Stimulated activated CD4-positive, alpha-beta T cell treated with anti-CD3 and anti-CD28 coated beads, Interleukin-1b, Interleukin-23, amount 100 ng/mL, for 48 hours (primary cell): ENCODE data around the gene DBP.
"Not testable (repeated sequence)": the region's sequence is repeated elsewhere in the genome, so short reads cannot be mapped to it uniquely, and the experiment has no call there.

Experiments
- DNase-seq: peaks from one replicate; pipeline ENCODE4 v3.0.0-alpha.2; 2020

The DBP gene

GRCh38 chr19:48665786-48666185 lies 28.6 kb upstream of the DBP start:
- no peak for DNase-seq

DNA sequence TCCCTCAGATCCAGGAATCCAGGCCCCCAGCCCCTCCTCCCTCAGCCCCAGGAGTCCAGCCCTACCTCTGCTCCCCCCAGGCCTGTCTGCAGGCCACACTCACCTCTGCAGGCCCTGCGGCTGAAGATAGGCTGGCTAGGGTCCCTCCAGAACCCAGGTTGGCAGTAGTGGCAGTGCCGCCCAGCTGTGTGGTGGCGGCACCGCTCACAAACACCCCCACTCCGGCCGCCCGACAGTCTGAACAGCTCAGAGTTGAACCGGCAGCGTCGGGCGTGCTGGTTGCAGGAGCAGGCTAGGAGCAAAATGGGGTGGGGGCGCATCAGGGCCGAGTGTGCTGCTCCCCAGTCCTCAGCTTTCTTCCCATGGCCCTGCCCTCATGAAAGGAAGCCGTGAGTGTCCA lies 27.3 kb upstream of the DBP start:
- DNase-seq, result no peak

- no peak for DNase-seq
Observed at GRCh38 chr19:48663667-48664066, 26.5 kb upstream of the DBP start.

GRCh38 chr19:48661711-48662090 lies 24.5 kb upstream of the DBP start:
- no peak for DNase-seq

DNA sequence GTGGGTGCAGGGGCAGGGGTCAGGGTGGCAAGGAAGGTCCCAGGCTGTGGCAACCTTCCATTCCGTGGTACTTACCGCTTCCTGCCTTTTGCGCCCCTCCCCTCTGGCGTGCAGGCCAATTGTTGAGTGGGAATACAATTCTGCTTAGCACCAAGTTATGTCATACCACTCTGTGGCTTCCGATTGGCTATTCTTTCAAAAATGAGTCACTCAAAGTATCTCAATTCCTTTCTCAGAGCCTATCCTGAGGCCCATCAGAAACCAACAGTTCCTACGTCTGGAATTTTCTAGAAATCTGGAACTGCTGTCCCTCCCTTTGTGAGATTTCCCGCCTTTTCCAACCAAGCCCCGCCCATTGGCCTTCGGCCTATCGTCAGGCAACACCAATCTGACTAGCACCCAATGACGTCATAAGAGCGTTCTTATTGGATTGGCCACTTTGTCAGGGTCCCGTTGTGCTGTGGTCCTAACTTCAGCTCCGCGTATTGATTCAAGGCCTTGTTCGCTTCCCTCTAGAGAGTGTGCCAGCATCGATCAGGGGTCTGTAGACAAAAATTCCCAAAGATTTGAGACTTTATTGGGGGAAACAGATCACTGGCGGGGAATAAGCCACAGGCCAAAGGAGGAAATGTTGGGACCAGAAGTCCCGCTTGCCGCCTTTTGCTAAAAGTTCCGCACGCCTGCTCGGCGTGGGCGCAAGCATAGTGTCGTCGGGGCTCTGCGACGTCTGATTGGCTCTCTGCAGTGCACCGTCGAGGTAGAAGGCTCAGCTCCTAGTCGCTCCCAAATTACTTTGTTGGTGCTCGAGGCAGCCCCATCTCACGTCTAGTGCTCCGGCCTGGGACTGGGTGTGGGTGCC lies 23.9 kb upstream of the DBP start:
- DNase-seq, result peak; percentile 84

DNA sequence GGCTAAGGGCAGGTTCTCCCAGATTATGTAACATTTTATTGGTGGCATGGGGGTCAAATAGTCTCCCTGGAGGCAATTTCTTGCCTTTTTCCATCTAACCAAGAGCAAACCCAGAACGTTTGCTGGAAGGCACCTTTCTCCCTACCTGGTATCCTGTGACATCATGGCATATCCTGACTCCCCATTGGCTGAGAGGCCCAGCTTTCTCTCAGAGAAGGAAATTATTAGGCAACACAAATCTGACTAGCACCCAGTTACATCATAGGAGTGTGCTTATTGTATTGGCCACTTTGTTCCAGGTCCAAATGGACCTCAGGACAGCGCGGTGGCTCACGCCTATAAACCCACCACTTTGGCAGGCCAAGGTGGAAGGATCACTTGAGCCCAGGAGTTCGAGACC lies 22.6 kb upstream of the DBP start:
- no peak for DNase-seq

- no peak for DNase-seq
Observed at GRCh38 chr19:48658483-48658882, 21.3 kb upstream of the DBP start.

DNA sequence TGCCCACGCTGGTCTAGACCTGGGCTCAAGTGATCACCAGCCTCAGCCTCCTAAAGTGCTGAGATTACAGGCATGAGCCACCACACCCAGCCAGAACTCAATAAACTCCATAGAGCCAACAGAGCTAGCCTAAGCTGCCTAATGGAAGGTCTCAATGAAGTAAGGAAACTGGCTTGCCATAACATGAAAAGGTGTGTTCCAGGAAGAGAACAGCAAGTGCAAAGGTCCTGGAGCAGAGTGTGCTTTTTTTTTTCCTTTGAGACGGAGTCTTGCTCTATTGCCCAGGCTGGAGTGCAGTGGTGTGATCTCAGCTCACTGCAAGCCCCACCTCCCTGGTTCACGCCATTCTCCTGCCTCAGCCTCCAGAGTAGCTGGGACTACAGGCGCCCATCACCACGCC lies 20.6 kb upstream of the DBP start:
- DNase-seq, result not testable (repeated sequence)

DNA sequence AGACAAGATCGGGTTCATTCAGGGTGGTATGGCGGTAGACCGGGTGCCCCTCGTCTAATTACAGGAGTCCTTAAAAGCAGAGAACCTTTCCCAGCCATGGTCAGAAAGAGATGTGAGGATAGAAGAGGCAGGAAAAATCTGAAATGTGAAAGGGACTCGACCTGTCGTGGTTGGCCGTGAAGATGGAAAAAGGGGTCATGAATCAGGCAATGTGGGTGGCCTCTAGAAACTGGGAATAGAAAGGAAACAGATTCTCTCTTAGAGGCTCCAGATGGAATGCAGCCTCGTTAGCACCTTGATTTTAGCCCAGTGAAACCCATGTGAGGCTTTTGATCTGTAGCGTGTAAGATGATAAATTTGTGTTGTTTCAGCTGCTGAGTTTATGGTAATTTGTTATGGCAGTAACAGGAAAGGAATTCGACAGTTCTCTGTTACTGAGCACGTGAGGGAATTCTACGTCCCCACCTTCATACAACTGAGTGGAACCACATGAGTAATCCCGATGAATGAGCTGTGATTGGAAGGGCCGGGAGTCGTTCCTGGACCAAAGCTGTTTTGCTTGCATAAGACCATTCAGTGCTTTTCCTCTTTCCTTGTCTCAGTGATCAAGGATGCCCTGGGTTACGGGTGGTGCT lies 19.8 kb upstream of the DBP start:
- no peak for DNase-seq

DNA sequence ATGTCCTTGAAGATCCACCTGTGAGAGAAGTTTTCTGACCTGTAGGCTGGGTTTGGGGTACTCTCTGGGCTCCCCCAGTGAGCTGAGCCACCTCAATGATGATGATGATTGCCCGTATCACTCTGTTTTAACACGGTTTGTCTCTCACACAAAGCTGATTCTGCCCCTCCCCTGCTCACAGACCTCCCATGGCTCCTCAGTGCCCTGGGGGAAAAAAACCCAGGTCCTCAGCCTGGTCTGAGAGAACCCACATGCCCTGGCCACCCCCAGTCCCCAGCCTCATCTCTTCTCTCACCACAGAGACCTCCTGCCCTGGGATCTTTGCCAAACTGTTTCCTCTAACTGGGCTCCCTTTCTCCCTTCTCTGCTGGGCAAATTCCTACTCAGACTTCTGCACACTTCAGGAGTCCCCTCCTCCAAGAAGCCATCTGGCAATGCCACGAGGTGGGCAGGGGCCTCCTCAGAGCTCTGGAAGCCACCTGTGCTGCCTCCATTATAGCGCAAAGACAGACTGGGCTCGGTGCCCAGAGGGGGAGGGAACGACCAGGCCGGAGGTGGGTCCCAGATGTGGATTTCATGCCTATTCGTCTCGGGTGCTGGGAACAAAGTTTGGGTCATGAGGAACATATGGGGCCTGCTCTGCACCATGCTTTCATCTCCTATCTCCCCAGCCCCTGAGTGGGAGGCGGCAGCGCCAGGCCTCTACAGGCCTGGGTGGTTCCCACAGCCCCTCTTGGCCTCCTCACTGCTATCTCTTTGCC lies 17.3 kb upstream of the DBP start:
- no peak for DNase-seq

- DNase-seq, result no peak
Observed at GRCh38 chr19:48651683-48652048, 14.5 kb upstream of the DBP start.

- no peak for DNase-seq
Observed at GRCh38 chr19:48650974-48651682, 13.9 kb upstream of the DBP start.

DNA sequence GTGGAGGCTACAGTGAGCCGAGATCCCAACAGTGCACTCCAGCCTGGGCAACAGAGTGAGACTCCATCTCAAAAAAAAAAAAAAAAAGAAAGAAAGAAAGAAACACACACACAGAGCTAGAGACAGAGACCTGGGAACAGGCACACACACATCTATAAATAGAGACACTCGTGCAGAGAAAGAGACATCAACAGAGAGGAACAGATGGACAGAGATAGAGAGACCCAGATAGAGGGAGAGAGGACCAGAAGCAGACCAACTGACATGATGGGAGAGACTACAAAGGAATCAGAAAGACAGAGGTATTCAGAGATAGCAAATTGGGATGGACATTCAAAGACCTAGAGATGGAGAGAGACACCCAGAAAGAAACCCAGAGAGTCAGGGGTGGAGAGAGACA lies 11.0 kb upstream of the DBP start:
- DNase-seq, result no peak

GRCh38 chr19:48646722-48647216 lies 9.6 kb upstream of the DBP start:
- DNase-seq, result no peak

GRCh38 chr19:48646001-48646721 lies 9.0 kb upstream of the DBP start, which contains the start of gene CA11:
CA11 (minus strand) TSS chr19:48646187; CDS start chr19:48645632, 555 bp downstream.
- DNase-seq, result peak; percentile 92

DNA sequence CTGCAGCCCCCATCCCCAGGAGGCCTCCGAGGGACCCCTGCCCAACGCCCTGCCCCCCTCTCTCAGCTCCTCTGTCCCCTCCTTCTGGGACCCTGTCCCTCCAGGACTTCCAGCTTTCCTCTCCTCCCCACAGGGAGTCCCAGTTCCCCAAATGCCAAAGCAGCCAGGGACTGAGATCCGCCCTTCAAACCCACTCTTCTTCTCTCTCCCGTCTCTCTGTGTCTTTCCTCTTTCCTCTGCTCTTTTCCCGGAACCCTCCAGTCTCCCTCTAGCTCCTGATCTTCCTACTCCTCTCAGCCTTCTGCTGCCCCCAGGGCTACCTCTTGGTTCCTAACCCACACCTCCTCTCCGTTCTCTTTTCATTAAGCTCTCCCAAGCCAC lies 8.4 kb upstream of the DBP start:
- DNase-seq, result no peak

GRCh38 chr19:48644839-48645619 lies 7.8 kb upstream of the DBP start:
- peak; percentile 80 for DNase-seq

DNA sequence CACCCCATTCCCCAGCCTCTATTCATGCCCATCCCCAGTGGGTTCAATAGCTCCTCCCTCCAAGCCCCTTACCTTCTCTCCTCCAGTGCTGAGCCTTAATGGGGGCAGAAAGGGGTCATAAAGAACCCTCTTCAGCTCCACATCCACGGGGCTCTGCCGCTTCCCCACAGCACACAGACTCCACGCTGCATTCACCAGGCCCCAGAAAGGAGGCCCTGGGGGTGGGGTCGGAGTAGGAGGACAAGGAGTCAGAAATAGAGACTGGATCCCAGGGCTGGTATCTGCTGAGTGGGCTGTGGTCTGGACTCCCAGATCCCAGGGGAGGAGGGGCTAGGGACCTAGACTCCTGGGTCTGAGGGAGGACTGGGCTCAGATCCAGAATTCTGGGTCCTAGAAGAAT lies 7.2 kb upstream of the DBP start:
- no peak for DNase-seq

DNA sequence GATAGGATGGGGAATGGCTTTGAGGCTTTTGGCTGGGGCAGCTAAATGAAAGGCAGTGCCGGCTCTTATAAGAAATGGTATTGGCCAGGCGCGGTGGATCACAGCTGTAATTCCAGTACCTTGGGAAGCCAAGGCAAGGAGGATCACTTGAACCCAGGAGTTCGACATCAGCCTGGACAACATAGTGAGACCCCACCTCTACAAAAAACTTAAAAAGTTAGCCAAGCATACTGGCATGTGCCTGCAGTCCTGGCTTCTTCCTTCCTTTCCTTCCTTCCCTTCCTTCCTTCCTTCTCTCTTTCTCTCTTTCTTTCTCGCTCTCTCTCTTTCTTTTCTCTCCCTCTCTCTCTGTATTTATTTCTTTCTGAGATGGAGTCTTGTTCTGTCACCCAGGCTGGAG lies 5.7 kb upstream of the DBP start:
- DNase-seq, result no peak

DNA sequence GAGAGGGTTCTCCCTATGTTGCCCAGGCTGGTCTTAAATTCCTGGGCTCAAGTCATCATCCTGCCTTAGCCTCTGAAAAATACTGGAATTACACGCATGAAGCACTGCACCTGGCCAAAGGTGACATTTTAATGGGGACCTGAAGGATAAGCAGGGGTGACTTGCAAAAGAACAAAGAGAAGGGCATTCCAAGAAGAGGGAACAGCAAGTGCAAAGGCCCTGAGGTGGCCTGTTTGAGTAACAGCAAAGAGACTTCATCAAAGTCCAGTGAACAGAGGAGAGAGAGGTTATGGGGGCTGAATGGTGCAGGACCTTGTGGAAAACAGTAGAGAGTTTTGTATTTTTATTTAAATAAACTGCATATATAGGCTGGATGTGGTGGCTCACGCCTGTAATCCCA lies 4.7 kb upstream of the DBP start:
- DNase-seq, result no peak
